Skin of body (tissue), 2 donors: ENCODE measurements around the gene PRDM11. TPM values are rescaled to one million over a fixed set of nuclear protein-coding genes. Genes with fewer than 3 reads are reported as not detected.

Experiments used
- DNase-seq: peaks from one replicate; lab custom pipeline; 2025; lab: John Stamatoyannopoulos, UW
- total RNA-seq: library from RNA; depleted of rRNA; stranded (reverse); fragments of >200 nt; gene quantifications from one replicate; pipeline ENCODE4 v1.2.3, GENCODE V29; 2014

The PRDM11 gene
- total RNA-seq, 1 donor from 2014 or later = 11.0 TPM

- DNase-seq = no peak
Observed at GRCh38 chr11:45141631-45142030, 4.8 kb upstream of the PRDM11 start.

- DNase-seq = peak; percentile 27
Observed at GRCh38 chr11:45142241-45143055, 4.0 kb upstream of the PRDM11 start.

GRCh38 chr11:45143494-45143893, 2.9 kb upstream of the PRDM11 start:
- no peak for DNase-seq

GRCh38 chr11:45144126-45145082, 2.0 kb upstream of the PRDM11 start:
- DNase-seq = no peak

GRCh38 chr11:45145083-45145378, 1.4 kb upstream of the PRDM11 start:
- DNase-seq = no peak

- DNase-seq = peak; percentile 47
Observed at GRCh38 chr11:45145379-45146071, 914 bp upstream of the PRDM11 start.

- DNase-seq = peak; percentile 86
Observed at GRCh38 chr11:45147017-45147728, 734 bp downstream of the PRDM11 start.

- no peak for DNase-seq
Observed at GRCh38 chr11:45147891-45148675, 1.6 kb downstream of the PRDM11 start.

GRCh38 chr11:45149483-45150056, 3.1 kb downstream of the PRDM11 start:
- no peak for DNase-seq

- DNase-seq = no peak
Observed at GRCh38 chr11:45150301-45150700, 3.9 kb downstream of the PRDM11 start.

- DNase-seq = no peak
Observed at GRCh38 chr11:45150943-45151342, 4.5 kb downstream of the PRDM11 start.

- DNase-seq = no peak
Observed at GRCh38 chr11:45151362-45151982, 5.0 kb downstream of the PRDM11 start.

GRCh38 chr11:45152740-45153595, 6.5 kb downstream of the PRDM11 start:
- DNase-seq = no peak

- DNase-seq = no peak
Observed at GRCh38 chr11:45154276-45154675, 7.8 kb downstream of the PRDM11 start.

- DNase-seq = no peak
Observed at GRCh38 chr11:45155058-45155551, 8.7 kb downstream of the PRDM11 start.

GRCh38 chr11:45155627-45156180, 9.3 kb downstream of the PRDM11 start:
- DNase-seq = no peak

- DNase-seq = no peak
Observed at GRCh38 chr11:45156201-45156600, 9.8 kb downstream of the PRDM11 start.

GRCh38 chr11:45156741-45157140, 10.3 kb downstream of the PRDM11 start:
- DNase-seq = no peak
